Kidney tubule cell (primary cell): ENCODE measurements around the gene REL.
A peak's percentile ranks its signal among the peaks of the same experiment; 100 is the strongest.
"Not testable (repeated sequence)": the region's sequence is repeated elsewhere in the genome, so short reads cannot be mapped to it uniquely, and the experiment has no call there.

Source experiments
- DNase-seq: peaks from one replicate; pipeline ENCODE4 v3.0.0-alpha.2; 2018; ENCODE audit warnings: low spot score

The REL gene

GRCh38 chr2:60868589-60869273 is 12.6 kb upstream of the REL start:
- no peak for DNase-seq

- no peak for DNase-seq
These were observed 8.9 kb upstream of the REL start for GRCh38 chr2:60872510-60872928.

DNA sequence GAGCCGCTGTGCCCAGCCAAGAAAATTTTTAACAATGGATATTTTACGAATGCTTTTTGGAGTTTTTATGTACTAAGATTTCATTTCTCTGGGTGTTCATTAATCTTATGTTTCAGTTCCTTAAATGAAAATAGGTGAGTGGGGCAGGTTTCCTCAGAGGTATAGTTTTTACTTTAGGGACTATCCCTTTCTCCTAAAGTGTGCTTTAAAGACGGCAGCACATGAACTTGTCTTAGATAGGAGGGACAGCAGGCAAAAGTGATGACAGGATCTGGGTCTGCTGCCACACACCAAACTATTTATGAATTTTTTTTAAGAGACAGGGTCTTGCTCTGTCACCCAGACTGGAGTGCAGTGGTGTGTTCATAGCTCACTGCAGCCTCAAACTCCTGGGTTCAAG is 8.0 kb upstream of the REL start:
- no peak for DNase-seq

DNA sequence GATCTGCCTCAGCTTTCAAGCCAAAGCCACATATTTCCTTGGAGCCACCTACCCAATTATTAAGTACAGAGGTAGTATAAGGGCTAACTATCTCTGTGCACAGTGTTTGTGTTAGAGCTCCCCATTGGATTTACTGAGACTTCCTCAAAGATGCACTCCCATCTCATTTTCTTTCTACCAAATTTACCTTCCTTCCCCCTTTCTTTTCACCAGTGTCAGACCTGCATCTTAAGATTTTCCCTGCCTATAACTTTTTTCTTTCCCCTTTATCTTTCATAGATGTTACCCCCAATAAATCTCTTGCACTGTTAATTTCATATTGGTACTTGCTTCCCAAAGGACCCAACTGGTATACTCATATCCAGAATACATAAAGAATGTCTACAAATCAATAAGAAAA is 5.9 kb upstream of the REL start:
- no peak for DNase-seq

GRCh38 chr2:60880643-60881046 is 729 bp upstream of the REL start:
- DNase-seq = no peak

GRCh38 chr2:60882971-60883753 is 1.8 kb downstream of the REL start:
- peak; percentile 27 for DNase-seq

- no peak for DNase-seq
These were observed 2.5 kb downstream of the REL start for GRCh38 chr2:60883896-60884295.

DNA sequence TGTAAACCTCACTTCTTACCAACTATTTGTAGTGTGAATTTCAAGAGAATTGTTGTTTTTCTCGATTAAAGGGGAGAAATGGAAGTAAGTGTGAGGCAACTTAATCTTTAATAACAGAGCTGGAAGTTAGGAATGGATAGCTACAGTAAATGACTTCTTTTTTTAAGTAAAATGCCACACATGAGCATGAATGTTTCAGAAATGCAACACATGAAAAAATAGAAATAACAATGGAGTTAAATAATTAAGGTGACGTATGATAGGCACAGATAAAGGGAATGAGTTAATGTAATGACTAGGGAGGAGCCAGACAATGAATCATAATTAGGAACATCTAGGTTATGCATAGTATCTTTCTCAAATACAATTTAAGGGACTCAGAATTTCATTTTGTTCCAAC is 3.4 kb downstream of the REL start:
- DNase-seq = no peak

GRCh38 chr2:60885683-60886082 is 4.3 kb downstream of the REL start:
- DNase-seq = peak; percentile 10

DNA sequence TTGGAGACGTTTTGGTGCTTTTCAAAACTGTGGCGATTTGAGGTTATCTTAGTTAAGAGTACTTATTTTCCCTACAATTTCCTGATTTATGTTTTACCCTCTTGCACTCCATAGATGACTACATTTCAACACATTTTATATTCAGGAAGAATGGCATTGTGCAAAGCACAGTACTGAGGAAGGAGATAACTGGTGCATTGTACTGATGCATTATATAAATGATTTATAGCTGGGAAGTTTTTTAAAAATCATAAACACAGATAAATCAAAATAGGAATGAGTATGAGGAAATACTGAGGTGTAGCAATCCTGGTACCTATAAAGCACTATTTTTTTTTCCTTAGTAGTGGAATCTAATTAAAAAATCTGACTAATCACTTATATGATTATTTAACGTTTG is 5.6 kb downstream of the REL start:
- DNase-seq = no peak

DNA sequence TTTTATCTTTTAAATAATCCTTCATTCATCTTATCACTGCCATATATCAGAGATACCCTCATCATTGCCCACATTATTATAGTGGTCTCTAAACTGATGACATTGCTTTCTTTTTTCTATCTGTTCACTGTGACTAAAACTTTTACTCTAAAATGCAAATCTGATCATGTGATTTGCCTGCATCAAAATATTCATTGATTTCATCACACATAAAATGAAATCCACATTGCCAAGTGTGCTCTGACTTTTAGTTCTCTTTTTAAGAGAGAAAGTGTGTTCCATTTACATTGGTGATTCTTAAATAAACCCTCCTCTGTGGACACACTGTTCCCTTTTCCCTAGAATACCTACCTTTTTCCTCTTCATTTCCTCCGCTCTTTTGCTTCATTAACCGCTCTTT is 7.5 kb downstream of the REL start:
- DNase-seq = no peak

DNA sequence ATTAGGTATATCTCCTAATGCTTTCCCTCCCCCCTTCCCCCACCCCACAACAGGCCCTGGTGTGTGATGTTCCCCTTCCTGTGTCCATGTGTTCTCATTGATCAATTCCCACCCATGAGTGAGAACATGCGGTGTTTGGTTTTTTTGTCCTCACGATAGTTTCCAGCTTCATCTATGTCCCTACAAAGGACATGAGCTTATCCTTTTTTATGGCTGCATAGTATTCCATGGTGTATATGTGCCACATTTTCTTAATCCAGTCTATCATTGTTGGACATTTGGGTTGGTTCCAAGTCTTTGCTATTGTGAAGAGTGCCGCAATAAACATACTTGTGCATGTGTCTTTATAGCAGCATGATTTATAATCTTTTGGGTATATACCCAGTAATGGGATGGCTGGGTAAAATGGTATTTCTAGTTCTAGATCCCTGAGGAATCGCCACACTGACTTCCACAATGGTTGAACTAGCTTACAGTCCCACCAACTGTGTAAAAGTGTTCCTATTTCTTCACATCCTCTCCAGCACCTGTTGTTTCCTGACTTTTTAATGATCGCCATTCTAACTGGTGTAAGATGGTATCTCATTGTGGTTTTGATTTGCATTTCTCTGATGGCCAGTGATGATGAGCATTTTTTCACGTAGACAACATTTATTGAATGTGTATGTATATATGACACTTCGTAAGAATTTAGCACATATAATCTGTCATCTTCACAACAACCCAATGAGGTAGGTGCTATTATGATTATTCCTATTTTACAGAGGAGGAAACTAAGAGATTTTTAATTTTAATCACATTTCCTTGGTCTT is 8.4 kb downstream of the REL start:
- not testable (repeated sequence) for DNase-seq

GRCh38 chr2:60890393-60890707 is 9.0 kb downstream of the REL start:
- no peak for DNase-seq

DNA sequence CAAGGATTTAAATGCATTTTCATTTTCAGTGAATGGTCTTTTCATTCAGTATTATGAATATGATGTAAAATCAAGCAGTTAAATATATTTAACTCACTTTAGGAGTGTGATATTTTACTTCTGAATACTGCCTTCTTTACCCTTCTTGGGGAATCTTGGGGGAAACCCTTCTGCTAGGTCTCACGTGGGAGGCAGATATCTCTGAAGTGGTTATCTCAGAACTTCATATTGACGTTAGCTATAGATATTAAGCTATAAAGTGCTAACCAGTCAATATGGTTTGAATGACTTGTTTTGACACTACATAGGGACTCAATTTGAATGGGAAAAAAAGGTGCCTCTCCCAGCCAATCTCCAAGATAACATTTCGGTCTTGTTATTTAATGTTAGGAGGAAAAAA is 9.8 kb downstream of the REL start:
- DNase-seq = no peak

DNA sequence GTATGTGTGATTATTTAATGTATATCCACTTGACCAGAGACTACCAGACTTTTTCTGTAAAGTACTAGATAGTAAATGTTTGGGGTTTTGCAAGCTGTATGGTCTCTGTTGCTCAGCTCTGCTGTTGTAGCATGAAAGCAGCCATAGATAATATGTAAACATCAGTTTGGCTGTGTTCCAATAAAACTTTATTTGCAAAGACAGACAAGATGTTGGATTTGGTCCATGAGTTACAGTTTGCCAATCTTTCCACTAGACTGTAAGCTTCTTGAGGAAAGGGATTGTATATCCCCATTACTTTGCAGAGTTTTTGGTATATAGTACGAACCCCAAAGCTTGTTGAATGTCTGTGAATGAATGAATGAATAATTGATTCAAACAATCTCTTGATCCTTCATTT is 17.2 kb downstream of the REL start:
- DNase-seq = no peak

DNA sequence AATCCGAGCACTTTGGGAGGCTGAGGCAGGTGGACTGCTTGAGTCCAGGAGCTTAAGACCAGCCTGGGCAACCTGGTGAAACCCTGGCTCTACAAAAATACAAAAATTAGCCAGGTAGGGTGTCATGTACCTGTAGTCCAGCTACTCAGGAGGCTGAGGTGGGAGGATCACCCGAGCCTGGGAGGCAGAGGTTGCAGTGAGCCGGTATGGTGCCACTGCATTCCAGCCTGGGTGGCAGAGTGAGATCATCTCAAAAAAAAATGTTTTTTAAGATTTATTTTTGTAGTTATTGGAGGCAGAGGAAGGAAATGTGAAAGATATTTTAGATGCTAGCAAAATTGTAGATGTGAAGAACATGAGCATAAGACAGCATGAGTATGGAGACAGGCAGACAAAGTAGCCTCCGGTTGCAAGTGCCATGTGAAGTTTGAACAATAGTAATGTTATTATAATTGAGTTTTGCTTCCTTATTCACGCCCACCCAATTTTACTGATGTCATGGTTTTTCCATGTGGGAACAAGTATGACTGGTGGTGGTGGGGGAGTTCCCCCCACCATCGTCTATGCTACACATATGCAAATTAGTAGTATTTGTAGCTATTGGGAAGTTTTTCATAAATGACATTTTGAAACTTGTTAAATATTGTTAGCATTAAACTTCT is 18.0 kb downstream of the REL start:
- DNase-seq = no peak

- no peak for DNase-seq
These were observed 18.5 kb downstream of the REL start for GRCh38 chr2:60899892-60900249.

DNA sequence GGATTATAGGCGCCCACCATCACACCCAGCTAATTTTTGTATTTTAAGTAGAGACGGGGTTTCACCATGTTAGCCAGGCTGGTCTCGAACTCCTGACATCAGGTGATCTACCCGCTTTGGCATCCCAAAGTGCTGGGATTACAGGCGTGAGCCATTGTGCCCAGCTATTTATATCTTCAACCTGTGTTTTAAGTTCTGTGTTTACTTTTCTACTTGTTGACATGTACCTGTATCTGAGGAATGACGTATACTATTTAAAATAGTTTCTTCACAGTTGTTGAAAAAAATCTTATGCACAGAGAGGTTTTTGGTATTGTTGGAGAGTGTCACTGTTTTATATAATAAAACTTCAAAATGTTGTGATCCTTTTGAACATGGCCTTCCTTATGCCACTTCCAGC is 19.9 kb downstream of the REL start:
- not testable (repeated sequence) for DNase-seq

DNA sequence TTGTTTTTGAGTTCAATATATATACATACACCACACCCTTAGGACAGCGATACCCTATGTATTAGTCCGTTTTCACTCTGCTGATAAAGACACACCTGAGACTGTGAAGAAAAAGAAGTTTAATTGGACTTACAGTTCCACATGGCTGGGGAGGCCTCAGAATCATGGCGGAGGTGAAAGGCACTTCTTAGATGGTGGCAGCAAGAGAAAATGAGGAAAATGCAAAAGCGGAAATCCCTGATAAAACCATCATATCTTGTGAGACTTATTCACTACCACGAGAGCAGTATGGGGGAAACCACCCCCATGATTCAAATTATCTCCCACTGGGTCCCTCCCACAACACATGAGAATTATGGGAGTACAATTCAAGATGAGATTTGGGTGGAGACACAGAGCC is 24.5 kb downstream of the REL start:
- DNase-seq = not testable (repeated sequence)

DNA sequence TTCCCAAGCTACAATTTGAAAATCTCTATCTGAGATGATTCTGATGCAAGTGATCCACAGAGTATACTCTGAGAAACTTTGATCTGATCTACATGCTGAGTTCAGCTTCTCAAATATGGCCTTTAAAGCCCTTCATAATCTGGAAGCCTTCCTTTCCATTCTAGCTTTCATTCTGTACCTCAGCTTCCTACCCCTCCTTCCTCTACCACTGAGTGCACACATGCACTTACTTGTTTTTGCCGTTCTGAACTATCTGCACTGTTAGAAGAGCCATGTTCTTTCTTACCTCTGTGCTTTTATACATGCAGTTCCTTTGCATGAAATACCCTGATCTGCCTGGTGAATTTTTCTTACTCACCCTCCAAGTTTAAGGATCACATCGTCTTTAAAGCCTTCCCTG is 25.0 kb downstream of the REL start:
- DNase-seq = no peak

GRCh38 chr2:60907329-60907728 is 26.0 kb downstream of the REL start:
- DNase-seq = no peak

DNA sequence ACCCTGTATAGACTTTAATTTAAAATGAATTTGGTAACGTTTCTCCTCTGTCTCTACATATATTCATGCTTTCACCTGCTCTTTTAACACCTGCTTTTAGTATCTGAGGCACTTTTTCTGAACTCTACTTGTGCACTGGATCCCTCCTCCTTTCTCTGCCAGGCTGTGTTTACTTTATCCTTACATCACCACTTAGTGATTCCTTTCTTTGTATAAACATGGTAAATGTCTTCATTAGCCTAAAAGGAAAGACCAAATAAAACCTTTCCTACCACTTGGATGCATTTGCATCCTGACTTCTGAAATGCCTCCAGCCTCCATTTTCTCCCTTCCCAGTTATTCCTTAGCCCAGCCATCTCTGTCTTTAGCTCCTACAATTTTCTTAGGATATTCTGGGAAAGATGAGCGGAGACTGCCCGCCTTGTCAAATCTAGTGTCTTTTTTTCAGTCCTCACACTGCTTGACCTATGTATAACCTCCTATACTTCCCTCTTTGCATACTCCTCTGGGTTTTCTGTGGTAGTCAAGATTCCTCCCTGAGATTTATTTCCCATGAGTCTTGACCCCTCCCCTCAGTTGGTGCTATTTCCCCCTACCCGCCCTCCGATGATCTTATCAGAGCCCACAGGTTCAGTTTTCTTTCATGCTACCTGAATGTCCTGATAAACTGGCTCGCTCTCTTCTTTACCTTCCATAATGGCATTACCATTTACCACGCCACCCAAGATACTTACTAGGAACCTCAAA is 44.8 kb downstream of the REL start:
- no peak for DNase-seq
